HepG2 (cell line): ENCODE measurements around the gene CWF19L2. TPM values are rescaled to one million over a fixed set of nuclear protein-coding genes. Genes with fewer than 3 reads are reported as not detected.

Experiments used
- ASH2L ChIP-seq: fragments of 300-600, 200-600 bp; sonication (generic); IDR thresholded peaks from 2 replicates; pipeline ENCODE4 v1.7.0; 2017; ENCODE audit warnings: low read depth, mild to moderate bottlenecking, moderate library complexity, mixed read lengths, low read length; ENCODE audit not compliant: insufficient read length
- CBX5 ChIP-seq: sonication (generic); formaldehyde crosslinking; IDR thresholded peaks from 2 replicates; pipeline ENCODE4 v1.4.0; 2020; ENCODE audit warnings: missing genetic modification reagents, borderline replicate concordance
- CREBL2 ChIP-seq: sonication (generic); formaldehyde crosslinking; IDR thresholded peaks from 2 replicates; pipeline ENCODE4 v1.8.1; 2023; ENCODE audit warnings: missing genetic modification reagents, mild to moderate bottlenecking, borderline replicate concordance
- GABPA ChIP-seq, 2 experiments: IDR thresholded peaks; 2 replicates each; pipeline ENCODE4 v1.6.1; 2011 to 2016; ENCODE audit warnings: low read depth in 2 of 2, low read length in 1 of 2, missing biosample characterization in 1 of 2, missing genetic modification characterization in 1 of 2
- HHEX ChIP-seq: IDR thresholded peaks from 2 replicates; pipeline ENCODE4 v1.6.1; 2016; ENCODE audit warnings: control low read depth
- HOXD1 ChIP-seq: sonication (generic); formaldehyde crosslinking; IDR thresholded peaks from 2 replicates; pipeline ENCODE4 v1.5.0; 2020; ENCODE audit warnings: missing genetic modification reagents
- IRF2 ChIP-seq: IDR thresholded peaks from 2 replicates; pipeline ENCODE4 v1.6.1; 2018; ENCODE audit warnings: missing genetic modification reagents, missing compliant biosample characterization
- KMT2A ChIP-seq: sonication (generic); formaldehyde crosslinking; IDR thresholded peaks from 2 replicates; pipeline ENCODE4 v1.4.0; 2020; ENCODE audit warnings: missing genetic modification reagents
- LCORL ChIP-seq, 2 experiments: fragments of 450-650 bp in 1 of 2; sonication (generic) in 1 of 2; formaldehyde crosslinking in 1 of 2; IDR thresholded peaks; 2 replicates each; pipeline versions ENCODE4 v1.5.0 to v1.6.1; 2017 to 2020; ENCODE audit warnings: antibody characterized with exemption in 1 of 2, missing genetic modification reagents in 1 of 2
- MEF2D ChIP-seq: sonication (generic); formaldehyde crosslinking; IDR thresholded peaks from 2 replicates; pipeline ENCODE4 v1.5.1; 2020; ENCODE audit warnings: mild to moderate bottlenecking, missing genetic modification reagents
- NAIF1 ChIP-seq: sonication (generic); formaldehyde crosslinking; IDR thresholded peaks from 2 replicates; pipeline ENCODE4 v1.5.0; 2020; ENCODE audit warnings: mild to moderate bottlenecking, missing genetic modification reagents, borderline replicate concordance
- PHF20 ChIP-seq: sonication (generic); formaldehyde crosslinking; IDR thresholded peaks from 2 replicates; pipeline ENCODE4 v1.5.0; 2020; ENCODE audit warnings: mild to moderate bottlenecking, missing genetic modification reagents
- SALL2 ChIP-seq: sonication (generic); formaldehyde crosslinking; IDR thresholded peaks from 2 replicates; pipeline ENCODE4 v1.8.1; 2023; ENCODE audit warnings: mild to moderate bottlenecking, missing genetic modification reagents, inconsistent platforms
- SETDB1 ChIP-seq: sonication (generic); formaldehyde crosslinking; IDR thresholded peaks from 2 replicates; pipeline ENCODE4 v1.5.1; 2020; ENCODE audit warnings: missing genetic modification reagents, mild to moderate bottlenecking, borderline replicate concordance
- SMYD3 ChIP-seq: sonication (generic); formaldehyde crosslinking; IDR thresholded peaks from 2 replicates; pipeline ENCODE4 v1.8.1; 2023; ENCODE audit warnings: mild to moderate bottlenecking, missing genetic modification reagents
- THAP11 ChIP-seq: IDR thresholded peaks from 2 replicates; pipeline ENCODE4 v1.6.1; 2016; ENCODE audit warnings: missing biosample characterization, missing genetic modification reagents
- ZBTB44 ChIP-seq: sonication (generic); formaldehyde crosslinking; IDR thresholded peaks from 2 replicates; pipeline ENCODE4 v1.4.0; 2020; ENCODE audit warnings: missing genetic modification reagents
- ZFX ChIP-seq: sonication (generic); formaldehyde crosslinking; IDR thresholded peaks from 2 replicates; pipeline ENCODE4 v1.4.0; 2020; ENCODE audit warnings: mild to moderate bottlenecking, low read depth, missing genetic modification reagents, moderate library complexity
- ZIK1 ChIP-seq: sonication (generic); formaldehyde crosslinking; IDR thresholded peaks from 2 replicates; pipeline ENCODE4 v1.5.0; 2020; ENCODE audit warnings: mild to moderate bottlenecking, low read depth, missing genetic modification reagents, borderline replicate concordance
- ZNF329 ChIP-seq: sonication (generic); formaldehyde crosslinking; IDR thresholded peaks from 2 replicates; pipeline ENCODE4 v1.9.0; 2021; ENCODE audit warnings: low read depth, mild to moderate bottlenecking, missing genetic modification reagents
- ZNF543 ChIP-seq: sonication (generic); formaldehyde crosslinking; IDR thresholded peaks from 2 replicates; pipeline ENCODE4 v1.4.0; 2020; ENCODE audit warnings: mild to moderate bottlenecking, missing genetic modification reagents
- ZNF879 ChIP-seq: sonication (generic); formaldehyde crosslinking; IDR thresholded peaks from 2 replicates; pipeline ENCODE4 v1.8.1; 2023; ENCODE audit warnings: missing genetic modification reagents
- polyA plus RNA-seq, 8 experiments: library from polyadenylated mRNA; depleted of rRNA in 3 of 8; stranded (reverse) in 7 of 8; unstranded in 1 of 8; fragments of >200 nt; fragmentation: Illumina TruSeq in 4 of 8; extraction: Trizol in 4 of 8; gene quantifications; 2 replicates each; pipeline versions ENCODE4 v1.2.1 to v1.2.3, GENCODE V29; 2011 to 2016; ENCODE audit warnings: low read depth in 4 of 8, missing spikeins in 1 of 8, mixed read lengths in 1 of 8; ENCODE audit not compliant: insufficient read depth in 1 of 8
- total RNA-seq, 5 experiments: library from RNA; depleted of rRNA; stranded (reverse); fragments of >200 nt; fragmentation: Illumina TruSeq; extraction: Trizol; gene quantifications; 2 replicates each; pipeline ENCODE4 v1.2.3, GENCODE V29; 2016; ENCODE audit warnings: low read depth in 1 of 5
- TF ChIP-seq, protein P1 (sequence below): sonication (generic); formaldehyde crosslinking; IDR thresholded peaks from 2 replicates; pipeline ENCODE4 v1.4.0; 2020; ENCODE audit warnings: missing genetic modification reagents, borderline replicate concordance
- TF ChIP-seq, protein P2 (sequence below): sonication (generic); formaldehyde crosslinking; IDR thresholded peaks from 2 replicates; pipeline ENCODE4 v1.5.1; 2020; ENCODE audit warnings: mild to moderate bottlenecking, moderate library complexity, missing genetic modification reagents

The CWF19L2 gene
- total and polyA plus RNA-seq, 2 of the 13 experiments (the other 11 are each of a cell fraction or from before 2014, with no cell fraction given) = 2.2 to 18.6 TPM

DNA sequence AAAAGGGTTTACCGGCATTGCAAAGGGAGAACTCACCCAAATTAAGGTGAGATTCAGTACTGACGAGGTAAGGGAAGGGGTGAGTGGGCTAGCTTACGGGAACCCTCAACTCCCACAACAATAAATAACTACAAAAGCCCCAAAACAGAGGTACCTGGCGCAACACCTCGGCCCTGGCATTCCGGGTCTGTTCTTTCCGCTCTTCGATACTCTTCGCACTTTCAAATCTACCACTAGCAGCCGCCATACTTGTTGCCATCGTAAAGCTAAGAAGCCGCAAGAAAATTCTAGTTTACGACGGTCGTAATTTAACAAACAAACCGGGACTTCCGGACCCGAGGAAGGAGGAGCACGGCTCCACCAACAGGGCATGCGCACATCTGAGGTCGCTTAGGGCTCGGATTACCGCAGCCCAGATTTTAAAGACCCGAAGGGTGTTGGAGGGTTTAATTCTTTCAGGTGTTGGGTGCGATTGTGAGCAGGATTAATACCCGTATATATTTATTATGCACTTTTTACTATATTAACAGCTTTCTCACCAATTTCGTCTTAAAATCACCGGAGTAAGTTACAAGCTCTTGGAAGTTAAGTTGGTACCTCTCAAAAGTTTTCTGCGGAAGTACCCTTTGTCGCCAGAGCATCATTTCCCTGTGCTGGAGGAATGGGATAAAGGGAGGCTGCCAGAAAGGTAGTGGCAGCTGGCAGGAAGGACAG, at the start of gene CWF19L2 (continued):
- no peak for TF ChIP-seq SMYD3 (CRISPR knock-in tag)
- peak; percentile 38; the same call in 1 of the 2 replicates for TF ChIP-seq ZFX (CRISPR knock-in tag)
- TF ChIP-seq NAIF1 = no peak
- no peak for TF ChIP-seq ZNF879 (CRISPR knock-in tag)
- TF ChIP-seq MEF2D (CRISPR knock-in tag) = peak; percentile 34; the same call in 1 of the 2 replicates
- TF ChIP-seq, protein P1, sequence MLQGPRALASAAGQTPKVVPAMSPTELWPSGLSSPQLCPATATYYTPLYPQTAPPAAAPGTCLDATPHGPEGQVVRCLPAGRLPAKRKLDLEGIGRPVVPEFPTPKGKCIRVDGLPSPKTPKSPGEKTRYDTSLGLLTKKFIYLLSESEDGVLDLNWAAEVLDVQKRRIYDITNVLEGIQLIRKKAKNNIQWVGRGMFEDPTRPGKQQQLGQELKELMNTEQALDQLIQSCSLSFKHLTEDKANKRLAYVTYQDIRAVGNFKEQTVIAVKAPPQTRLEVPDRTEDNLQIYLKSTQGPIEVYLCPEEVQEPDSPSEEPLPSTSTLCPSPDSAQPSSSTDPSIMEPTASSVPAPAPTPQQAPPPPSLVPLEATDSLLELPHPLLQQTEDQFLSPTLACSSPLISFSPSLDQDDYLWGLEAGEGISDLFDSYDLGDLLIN (CRISPR knock-in tag) = no peak
- TF ChIP-seq SALL2 (CRISPR knock-in tag) = no peak
- TF ChIP-seq LCORL (IDR thresholded peaks at IDR 0.05) = no peak
- no peak for TF ChIP-seq LCORL (CRISPR knock-in tag; IDR thresholded peaks at IDR 0.05)
- peak; percentile 94 for TF ChIP-seq PHF20 (CRISPR knock-in tag)
- peak; percentile 89 for TF ChIP-seq ASH2L
- TF ChIP-seq IRF2 (CRISPR knock-in tag) = 0 out of 2 replicates have a peak, but pooled peaks have one; percentile 59
- peak; percentile 94 for TF ChIP-seq KMT2A
- TF ChIP-seq THAP11 (CRISPR knock-in tag) = peak; percentile 93
- TF ChIP-seq SETDB1 (CRISPR knock-in tag) = no peak
- TF ChIP-seq GABPA (IDR thresholded peaks at IDR 0.05; ENCODE audit: low read depth, low read length) = peak; percentile 25; the same call in 1 of the 2 replicates
- peak; percentile 91 for TF ChIP-seq GABPA (CRISPR knock-in tag; IDR thresholded peaks at IDR 0.05; ENCODE audit: low read depth)
- no peak for TF ChIP-seq HHEX (CRISPR knock-in tag)
- TF ChIP-seq ZIK1 (CRISPR knock-in tag) = no peak
- no peak for TF ChIP-seq HOXD1 (CRISPR knock-in tag)
- no peak for TF ChIP-seq ZNF329 (CRISPR knock-in tag)
- TF ChIP-seq, protein P2, sequence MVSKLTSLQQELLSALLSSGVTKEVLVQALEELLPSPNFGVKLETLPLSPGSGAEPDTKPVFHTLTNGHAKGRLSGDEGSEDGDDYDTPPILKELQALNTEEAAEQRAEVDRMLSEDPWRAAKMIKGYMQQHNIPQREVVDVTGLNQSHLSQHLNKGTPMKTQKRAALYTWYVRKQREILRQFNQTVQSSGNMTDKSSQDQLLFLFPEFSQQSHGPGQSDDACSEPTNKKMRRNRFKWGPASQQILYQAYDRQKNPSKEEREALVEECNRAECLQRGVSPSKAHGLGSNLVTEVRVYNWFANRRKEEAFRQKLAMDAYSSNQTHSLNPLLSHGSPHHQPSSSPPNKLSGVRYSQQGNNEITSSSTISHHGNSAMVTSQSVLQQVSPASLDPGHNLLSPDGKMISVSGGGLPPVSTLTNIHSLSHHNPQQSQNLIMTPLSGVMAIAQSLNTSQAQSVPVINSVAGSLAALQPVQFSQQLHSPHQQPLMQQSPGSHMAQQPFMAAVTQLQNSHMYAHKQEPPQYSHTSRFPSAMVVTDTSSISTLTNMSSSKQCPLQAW (CRISPR knock-in tag) = peak; percentile 78
- TF ChIP-seq ZNF543 (CRISPR knock-in tag) = no peak
- no peak for TF ChIP-seq CBX5 (CRISPR knock-in tag)
- no peak for TF ChIP-seq CREBL2
- TF ChIP-seq ZBTB44 (CRISPR knock-in tag) = no peak
